H9 (cell line): ENCODE measurements around the gene KIF26A. TPM values are rescaled to one million over a fixed set of nuclear protein-coding genes. Genes with fewer than 3 reads are reported as not detected.

Source experiments
- DNase-seq: peaks from one replicate; pipeline ENCODE4 v3.0.0-alpha.2; 2017
- H2AFZ ChIP-seq: one replicate; pipeline ENCODE4 v1.6.1; 2013; ENCODE audit warnings: mild to moderate bottlenecking, low read length, control low read depth, moderate library complexity
- H2AK5ac ChIP-seq: 2 replicates; pipeline ENCODE4 v1.6.1; 2013; ENCODE audit warnings: low read length, control low read depth, mixed read lengths; ENCODE audit not compliant: insufficient read length
- H2BK120ac ChIP-seq: one replicate; pipeline ENCODE4 v1.6.1; 2013; ENCODE audit warnings: low read depth, mild to moderate bottlenecking, low read length, control low read depth, inconsistent platforms; ENCODE audit not compliant: poor library complexity, severe bottlenecking
- H2BK12ac ChIP-seq: 2 replicates; pipeline ENCODE4 v1.6.1; 2013; ENCODE audit warnings: low read length, control low read depth, mixed read lengths, low read depth; ENCODE audit not compliant: insufficient read length
- H2BK15ac ChIP-seq: 2 replicates; pipeline ENCODE4 v1.6.1; 2013; ENCODE audit warnings: low read depth, low read length, control low read depth
- H2BK20ac ChIP-seq: one replicate; pipeline ENCODE4 v1.6.1; 2013; ENCODE audit warnings: low read depth, mild to moderate bottlenecking, low read length, control low read depth, inconsistent platforms; ENCODE audit not compliant: poor library complexity, severe bottlenecking
- H2BK5ac ChIP-seq: 2 replicates; pipeline ENCODE4 v1.6.1; 2013; ENCODE audit warnings: low read length, control low read depth, mixed read lengths; ENCODE audit not compliant: insufficient read length
- H3K14ac ChIP-seq: 2 replicates; pipeline ENCODE4 v1.6.1; 2013; ENCODE audit warnings: low read length, control low read depth; ENCODE audit not compliant: insufficient read depth
- H3K18ac ChIP-seq: 2 replicates; pipeline ENCODE4 v1.6.1; 2013; ENCODE audit warnings: low read depth, mild to moderate bottlenecking, mixed read lengths, low read length, control low read depth; ENCODE audit not compliant: insufficient read length
- H3K23ac ChIP-seq: 2 replicates; pipeline ENCODE4 v1.6.1; 2013; ENCODE audit warnings: low read length, control low read depth, mixed read lengths, low read depth; ENCODE audit not compliant: insufficient read length
- H3K23me2 ChIP-seq: 2 replicates; pipeline ENCODE4 v1.6.1; 2013; ENCODE audit warnings: low read depth, mild to moderate bottlenecking, mixed read lengths, low read length, control low read depth; ENCODE audit not compliant: insufficient read length, poor library complexity, severe bottlenecking
- H3K27ac ChIP-seq: 2 replicates; pipeline ENCODE4 v1.5.1; 2013; ENCODE audit warnings: low read length, control low read depth, mixed read lengths, low read depth; ENCODE audit not compliant: insufficient read length
- H3K27me3 ChIP-seq: 2 replicates; pipeline ENCODE4 v1.6.1; 2013; ENCODE audit warnings: low read length, control low read depth, inconsistent platforms; ENCODE audit not compliant: insufficient read depth
- H3K4ac ChIP-seq: 2 replicates; pipeline ENCODE4 v1.6.1; 2013; ENCODE audit warnings: low read depth, mild to moderate bottlenecking, control low read depth, inconsistent platforms, low read length, moderate library complexity
- H3K4me1 ChIP-seq: 2 replicates; pipeline ENCODE4 v1.6.1; 2013; ENCODE audit warnings: low read length, control low read depth, inconsistent platforms; ENCODE audit not compliant: insufficient read depth
- H3K4me2 ChIP-seq: 2 replicates; pipeline ENCODE4 v1.6.1; 2013; ENCODE audit warnings: low read length, control low read depth, mixed read lengths; ENCODE audit not compliant: insufficient read length, insufficient read depth
- H3K56ac ChIP-seq: 2 replicates; pipeline ENCODE4 v1.6.1; 2013; ENCODE audit warnings: low read depth, mild to moderate bottlenecking, mixed read lengths, low read length, control low read depth; ENCODE audit not compliant: insufficient read length
- H3K79me1 ChIP-seq: 2 replicates; pipeline ENCODE4 v1.6.1; 2013; ENCODE audit warnings: low read depth, mild to moderate bottlenecking, moderate library complexity, low read length, control low read depth, inconsistent platforms; ENCODE audit not compliant: insufficient read depth, poor library complexity, severe bottlenecking
- H3K79me2 ChIP-seq: 2 replicates; pipeline ENCODE4 v1.6.1; 2013; ENCODE audit warnings: low read length, control low read depth, inconsistent platforms; ENCODE audit not compliant: insufficient read depth
- H3K9ac ChIP-seq: 2 replicates; pipeline ENCODE4 v1.6.1; 2013; ENCODE audit warnings: low read length, control low read depth, mixed read lengths; ENCODE audit not compliant: insufficient read length; ENCODE audit errors: extremely low read depth
- H3K9me3 ChIP-seq: one replicate; pipeline ENCODE4 v1.6.1; 2013; ENCODE audit warnings: low read depth, low read length, inconsistent platforms; ENCODE audit not compliant: control insufficient read depth
- H3T11ph ChIP-seq: one replicate; pipeline ENCODE4 v1.6.1; 2013; ENCODE audit warnings: mild to moderate bottlenecking, low read length, control low read depth, inconsistent platforms
- H4K20me1 ChIP-seq: one replicate; pipeline ENCODE4 v1.6.1; 2013; ENCODE audit not compliant: control insufficient read depth, insufficient read length, insufficient read depth
- H4K5ac ChIP-seq: 2 replicates; pipeline ENCODE4 v1.6.1; 2013; ENCODE audit warnings: low read depth, mild to moderate bottlenecking, mixed read lengths, low read length, control low read depth; ENCODE audit not compliant: insufficient read length
- H4K8ac ChIP-seq: replicated peaks from 2 replicates; pipeline ENCODE4 v1.6.1; 2013; ENCODE audit warnings: low read length, control low read depth, mixed read lengths, low read depth; ENCODE audit not compliant: insufficient read length
- H4K91ac ChIP-seq: 2 replicates; pipeline ENCODE4 v1.6.1; 2013; ENCODE audit warnings: low read depth, mild to moderate bottlenecking, moderate library complexity, mixed read lengths, low read length, control low read depth; ENCODE audit not compliant: insufficient read length
- H3K27ac Mint-ChIP-seq, 3 experiments: 2 replicates in 2 of 3; 3 replicates in 1 of 3; pipeline ENCODE4 v1.8.0; 2020 to 2021; ENCODE audit warnings: mixed read lengths in 3 of 3, mild to moderate bottlenecking in 1 of 3, moderate library complexity in 1 of 3
- H3K27me3 Mint-ChIP-seq: 2 replicates; pipeline ENCODE4 v1.8.0; 2021; ENCODE audit warnings: low read depth, mild to moderate bottlenecking, moderate library complexity, mixed read lengths
- H3K36me3 Mint-ChIP-seq, 3 experiments: 2 replicates in 2 of 3; 3 replicates in 1 of 3; pipeline ENCODE4 v1.8.0; 2020 to 2021; ENCODE audit warnings: low read depth in 3 of 3, mixed read lengths in 3 of 3; ENCODE audit not compliant: insufficient read depth in 1 of 3
- H3K4me1 Mint-ChIP-seq, 2 experiments: 2 replicates each; pipeline ENCODE4 v1.8.0; 2020; ENCODE audit warnings: mixed read lengths in 2 of 2
- H3K4me3 Mint-ChIP-seq, 2 experiments: 2 replicates in 1 of 2; 3 replicates in 1 of 2; pipeline ENCODE4 v1.8.0; 2020 to 2021; ENCODE audit warnings: mild to moderate bottlenecking in 2 of 2, mixed read lengths in 2 of 2, moderate library complexity in 1 of 2
- H3K9me3 Mint-ChIP-seq, 2 experiments: 2 replicates in 1 of 2; 3 replicates in 1 of 2; pipeline ENCODE4 v1.8.0; 2020; ENCODE audit warnings: mild to moderate bottlenecking in 2 of 2, mixed read lengths in 2 of 2, moderate library complexity in 1 of 2
- WGBS: extraction: QIAGEN DNeasy Blood & Tissue Kit; methylation state at CpG from one replicate; pipeline ENCODE4 v1.1.7; 2013; ENCODE audit warnings: missing lambda C conversion rate, low lambda C conversion rate, mixed read lengths; ENCODE audit not compliant: insufficient read length; ENCODE audit errors: extremely low coverage; 5-methylcytosine and 5-hydroxymethylcytosine counted together
- total RNA-seq: library from RNA; stranded (reverse); gene quantifications from 2 replicates; pipeline ENCODE4 v1.2.1, GENCODE V29; 2021
- TF ChIP-seq, protein P1 (sequence below): fragments of 200-600 bp; sonication (generic); conservative IDR thresholded peaks from 3 replicates; pipeline ENCODE4 v1.8.0; 2021; ENCODE audit warnings: antibody characterized with exemption, mild to moderate bottlenecking

The KIF26A gene
- total RNA-seq, 1 experiment from 2014 or later, result 44.2 TPM

DNA sequence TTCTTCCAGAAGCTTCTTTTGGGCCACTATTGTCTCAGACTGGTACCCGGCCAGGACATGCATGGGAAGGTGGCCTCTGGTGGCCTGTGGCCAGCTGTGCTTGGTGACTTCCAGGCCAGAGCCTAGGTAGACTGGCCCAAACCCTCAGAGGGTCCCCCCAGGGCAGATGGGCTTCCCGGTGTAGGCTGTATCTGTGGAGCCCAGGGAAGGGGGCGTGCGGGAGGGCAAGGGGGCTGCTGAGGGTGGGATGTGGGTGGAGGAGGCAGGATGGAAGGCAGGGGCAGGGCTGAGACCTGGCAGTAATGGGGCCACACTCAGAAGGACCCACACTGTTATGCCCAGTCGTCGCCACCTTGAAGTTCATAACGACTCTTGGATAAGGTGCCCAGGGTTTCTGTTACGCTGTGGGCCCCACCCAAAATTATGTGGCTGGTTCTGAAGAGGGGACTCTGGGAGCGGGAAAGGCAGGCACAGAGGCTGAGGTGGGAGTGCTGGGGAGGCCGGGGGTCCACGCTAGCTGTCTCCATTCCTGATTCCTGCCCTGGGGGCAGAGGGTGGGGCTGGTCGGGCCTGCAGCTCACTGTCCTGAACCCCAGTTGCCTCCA, 52.1 kb downstream of the KIF26A start:
- Histone ChIP-seq H3K9ac (no peak overlapping the region), H3K79me2 (no peaks in the 10 kb centered on the region), H2BK20ac (no peak overlapping the region), H4K20me1 (no peaks in the 10 kb centered on the region), H3K9me3 (no peaks in the 10 kb centered on the region), H4K8ac (no peak overlapping the region), H4K91ac (no peak overlapping the region), H3K4me1 (no peaks in the 10 kb centered on the region), H3K56ac (no peak overlapping the region), H2AK5ac (no peak overlapping the region), H3K14ac (no peak overlapping the region; the same call in 1 of the 2 replicates), H4K5ac (no peak overlapping the region), H3K27me3 (no peaks in the 10 kb centered on the region), H2BK15ac (no peak overlapping the region), H3K23ac (no peak overlapping the region), H2BK12ac (no peak overlapping the region), H3K4me2 (no peak overlapping the region), H3K79me1 (no peaks in the 10 kb centered on the region), H3K4ac (no peak overlapping the region), H3K23me2 (peaks cover 2% of the 10 kb centered on the region), H2BK120ac (no peak overlapping the region), H3T11ph (no peak overlapping the region), H3K27ac (no peak overlapping the region), H2AFZ (no peak overlapping the region), H2BK5ac (no peak overlapping the region), H3K18ac (no peak overlapping the region)
- no peaks in the 10 kb centered on the region for H3K9me3 Mint-ChIP-seq
- no peak overlapping the region for H3K4me3 Mint-ChIP-seq
- H3K27ac Mint-ChIP-seq, result peak overlapping the region in 2 of 3 experiments; percentile 49 to 81; a peak in 2 of 7 replicates
- TF ChIP-seq, protein P1, sequence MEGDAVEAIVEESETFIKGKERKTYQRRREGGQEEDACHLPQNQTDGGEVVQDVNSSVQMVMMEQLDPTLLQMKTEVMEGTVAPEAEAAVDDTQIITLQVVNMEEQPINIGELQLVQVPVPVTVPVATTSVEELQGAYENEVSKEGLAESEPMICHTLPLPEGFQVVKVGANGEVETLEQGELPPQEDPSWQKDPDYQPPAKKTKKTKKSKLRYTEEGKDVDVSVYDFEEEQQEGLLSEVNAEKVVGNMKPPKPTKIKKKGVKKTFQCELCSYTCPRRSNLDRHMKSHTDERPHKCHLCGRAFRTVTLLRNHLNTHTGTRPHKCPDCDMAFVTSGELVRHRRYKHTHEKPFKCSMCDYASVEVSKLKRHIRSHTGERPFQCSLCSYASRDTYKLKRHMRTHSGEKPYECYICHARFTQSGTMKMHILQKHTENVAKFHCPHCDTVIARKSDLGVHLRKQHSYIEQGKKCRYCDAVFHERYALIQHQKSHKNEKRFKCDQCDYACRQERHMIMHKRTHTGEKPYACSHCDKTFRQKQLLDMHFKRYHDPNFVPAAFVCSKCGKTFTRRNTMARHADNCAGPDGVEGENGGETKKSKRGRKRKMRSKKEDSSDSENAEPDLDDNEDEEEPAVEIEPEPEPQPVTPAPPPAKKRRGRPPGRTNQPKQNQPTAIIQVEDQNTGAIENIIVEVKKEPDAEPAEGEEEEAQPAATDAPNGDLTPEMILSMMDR, result no peak
- H3K4me1 Mint-ChIP-seq, result peaks cover 0 to 2% of the 10 kb centered on the region in 2 experiments; a peak in 2 of 4 replicates
- H3K36me3 Mint-ChIP-seq, result no peaks in the 10 kb centered on the region; a peak in 1 of 7 replicates
- H3K27me3 Mint-ChIP-seq, result no peaks in the 10 kb centered on the region; the same call in 1 of the 2 replicates
- WGBS, result no CpG with 5 or more reads among the region's 12 CpGs
- DNase-seq, result no peak
